ENCODE data around the gene LSM7. TPM values are rescaled to one million over a fixed set of nuclear protein-coding genes. Genes with fewer than 3 reads are reported as not detected.

The LSM7 gene
- total RNA-seq, 1 experiment from 2014 or later: 93.0 TPM

- H3K36me3 Mint-ChIP-seq (ENCODE audit: insufficient read depth, unreplicated experiment): peaks cover 10% of the 10 kb centered on the region
- peak overlapping the region; percentile 44 for H3K4me3 Mint-ChIP-seq (ENCODE audit: low read depth, unreplicated experiment)
- H3K27ac Mint-ChIP-seq (ENCODE audit: unreplicated experiment): no peak overlapping the region
- H3K27me3 Mint-ChIP-seq (ENCODE audit: unreplicated experiment): peaks cover 53% of the 10 kb centered on the region
- DNase-seq: no peak
- CTCF ChIA-PET: no interaction called here
- H3K4me1 Mint-ChIP-seq (ENCODE audit: low read depth, unreplicated experiment): no peaks in the 10 kb centered on the region
- no peaks in the 10 kb centered on the region for H3K9me3 Mint-ChIP-seq (ENCODE audit: low read depth, unreplicated experiment)
- BruUV-seq (replicated peaks): no TSS peak
- TF ChIP-seq CTCF (IDR thresholded peaks at IDR 0.05; ENCODE audit: unreplicated experiment): no peak
- intact Hi-C loops (cut with micrococcal nuclease; ENCODE audit: unreplicated experiment): no loop called here
Measured at GRCh38 chr19:2289714-2290435, 38.5 kb downstream of the LSM7 start.

- peak overlapping the region; percentile 44 for H3K4me3 Mint-ChIP-seq (ENCODE audit: low read depth, unreplicated experiment)
- intact Hi-C loops (cut with micrococcal nuclease; ENCODE audit: unreplicated experiment): no loop called here
- no TSS peak for BruUV-seq (replicated peaks)
- DNase-seq: no peak
- H3K27me3 Mint-ChIP-seq (ENCODE audit: unreplicated experiment): peaks cover 45% of the 10 kb centered on the region
- H3K27ac Mint-ChIP-seq (ENCODE audit: unreplicated experiment): no peak overlapping the region
- no peak for TF ChIP-seq CTCF (IDR thresholded peaks at IDR 0.05; ENCODE audit: unreplicated experiment)
- peaks cover 10% of the 10 kb centered on the region for H3K36me3 Mint-ChIP-seq (ENCODE audit: insufficient read depth, unreplicated experiment)
- no peaks in the 10 kb centered on the region for H3K9me3 Mint-ChIP-seq (ENCODE audit: low read depth, unreplicated experiment)
- no peaks in the 10 kb centered on the region for H3K4me1 Mint-ChIP-seq (ENCODE audit: low read depth, unreplicated experiment)
- CTCF ChIA-PET: interaction anchor here (0.6 kb wide), 1 partner anchor 41 kb away, joined by 4 read pairs; no protein-coding TSS in a partner anchor
Measured at GRCh38 chr19:2288818-2289713, 39.3 kb downstream of the LSM7 start.

GRCh38 chr19:2288338-2288817 is 40.0 kb downstream of the LSM7 start:
- no peak for DNase-seq
- no peak overlapping the region for H3K27ac Mint-ChIP-seq (ENCODE audit: unreplicated experiment)
- TF ChIP-seq CTCF (IDR thresholded peaks at IDR 0.05; ENCODE audit: unreplicated experiment): no peak
- H3K36me3 Mint-ChIP-seq (ENCODE audit: insufficient read depth, unreplicated experiment): peaks cover 10% of the 10 kb centered on the region
- intact Hi-C loops (cut with micrococcal nuclease; ENCODE audit: unreplicated experiment): no loop called here
- peak overlapping the region; percentile 44 for H3K4me3 Mint-ChIP-seq (ENCODE audit: low read depth, unreplicated experiment)
- CTCF ChIA-PET: no interaction called here
- no peaks in the 10 kb centered on the region for H3K4me1 Mint-ChIP-seq (ENCODE audit: low read depth, unreplicated experiment)
- no TSS peak for BruUV-seq (replicated peaks)
- H3K9me3 Mint-ChIP-seq (ENCODE audit: low read depth, unreplicated experiment): no peaks in the 10 kb centered on the region
- H3K27me3 Mint-ChIP-seq (ENCODE audit: unreplicated experiment): peaks cover 38% of the 10 kb centered on the region

GRCh38 chr19:2287585-2288337 is 40.6 kb downstream of the LSM7 start:
- H3K36me3 Mint-ChIP-seq (ENCODE audit: insufficient read depth, unreplicated experiment): peaks cover 10% of the 10 kb centered on the region
- intact Hi-C loops (cut with micrococcal nuclease; ENCODE audit: unreplicated experiment): no loop called here
- no peaks in the 10 kb centered on the region for H3K4me1 Mint-ChIP-seq (ENCODE audit: low read depth, unreplicated experiment)
- H3K27ac Mint-ChIP-seq (ENCODE audit: unreplicated experiment): no peak overlapping the region
- peaks cover 32% of the 10 kb centered on the region for H3K27me3 Mint-ChIP-seq (ENCODE audit: unreplicated experiment)
- no TSS peak for BruUV-seq (replicated peaks)
- H3K9me3 Mint-ChIP-seq (ENCODE audit: low read depth, unreplicated experiment): no peaks in the 10 kb centered on the region
- TF ChIP-seq CTCF (IDR thresholded peaks at IDR 0.05; ENCODE audit: unreplicated experiment): no peak
- DNase-seq: no peak
- CTCF ChIA-PET: no interaction called here
- no peak overlapping the region for H3K4me3 Mint-ChIP-seq (ENCODE audit: low read depth, unreplicated experiment)
